Endothelial cell of umbilical vein (primary cell): ENCODE measurements around the gene GUCA2B. TPM values are rescaled to one million over a fixed set of nuclear protein-coding genes. Genes with fewer than 3 reads are reported as not detected.

Experiments used
- BruUV-seq: library from RNA; stranded (reverse); fragments of 400-500 nt; replicated peaks from 2 replicates; lab custom pipeline; 2021; lab: Mats Ljungman, UMichigan
- CTCF ChIA-PET: fragments of 300-600, 350-600 bp; sonication (Branson Sonifier 250); formaldehyde crosslinking; loops from one replicate; lab custom pipeline; 2021; ENCODE audit warnings: antibody characterized with exemption, inconsistent platforms; lab: Charles Lee
- POLR2A ChIA-PET: fragments of 300-600, 350-600 bp; sonication (Branson Sonifier 250); formaldehyde crosslinking; loops from one replicate; lab custom pipeline; 2021; ENCODE audit warnings: antibody characterized with exemption, inconsistent platforms; lab: Charles Lee
- DNase-seq: peaks from one replicate; pipeline ENCODE4 v3.0.0-alpha.2; 2011; ENCODE audit warnings: low read depth, low spot score
- FAIRE-seq: peaks from 2 replicates; lab custom pipeline; 2011; peaks lifted over from hg19 to GRCh38; lab: Jason Lieb, UNC
- H2AFZ ChIP-seq: 2 replicates; pipeline ENCODE4 v1.6.0; 2012; ENCODE audit warnings: low read depth, low read length, control low read depth, inconsistent platforms
- H3K27ac ChIP-seq: 2 replicates; pipeline ENCODE4 v1.5.1; 2011; ENCODE audit warnings: low read depth, mild to moderate bottlenecking, control low read depth, low read length, moderate library complexity; ENCODE audit not compliant: insufficient read depth
- H3K27me3 ChIP-seq, 2 experiments: 2 replicates each; pipeline versions ENCODE4 v1.6.0 to v1.6.1; 2011; ENCODE audit warnings: low read length in 2 of 2, mixed read lengths in 1 of 2; ENCODE audit not compliant: control insufficient read depth in 2 of 2, insufficient read depth in 2 of 2
- H3K36me3 ChIP-seq, 2 experiments: 2 replicates in 1 of 2; 3 replicates in 1 of 2; pipeline ENCODE4 v1.5.1; 2011; ENCODE audit warnings: low read length in 2 of 2, mild to moderate bottlenecking in 1 of 2, moderate library complexity in 1 of 2; ENCODE audit not compliant: control insufficient read depth in 2 of 2, insufficient read depth in 2 of 2; ENCODE audit errors: extremely low read depth in 1 of 2
- H3K4me1 ChIP-seq: 3 replicates; pipeline ENCODE4 v1.5.1; 2011; ENCODE audit warnings: mild to moderate bottlenecking, low read length; ENCODE audit not compliant: control insufficient read depth, insufficient read depth; ENCODE audit errors: extremely low read depth
- H3K4me2 ChIP-seq: 2 replicates; pipeline ENCODE4 v1.6.1; 2011; ENCODE audit warnings: low read length, control low read depth, mixed read lengths; ENCODE audit not compliant: insufficient read depth
- H3K4me3 ChIP-seq, 3 experiments: fragments of 200-600 bp in 1 of 3; sonication (generic), shearing (Covaris generic) in 1 of 3; replicated peaks in 1 of 3; 2 replicates each; pipeline ENCODE4 v1.5.1; 2011 to 2016; ENCODE audit warnings: control low read depth in 3 of 3, low read length in 3 of 3, mild to moderate bottlenecking in 2 of 3, inconsistent platforms in 1 of 3, low read depth in 1 of 3, moderate library complexity in 1 of 3; ENCODE audit not compliant: insufficient read depth in 1 of 3
- H3K79me2 ChIP-seq: 2 replicates; pipeline ENCODE4 v1.6.0; 2012; ENCODE audit warnings: low read length, inconsistent platforms; ENCODE audit not compliant: control insufficient read depth, insufficient read depth
- H3K9ac ChIP-seq: replicated peaks from 2 replicates; pipeline ENCODE3; 2011; ENCODE audit warnings: low read length, control low read depth; ENCODE audit not compliant: insufficient read depth; ENCODE audit errors: extremely low read depth
- H3K9me1 ChIP-seq: replicated peaks from 3 replicates; pipeline ENCODE4 v1.6.0; 2011; ENCODE audit warnings: mild to moderate bottlenecking, low read length; ENCODE audit not compliant: control insufficient read depth, insufficient read depth; ENCODE audit errors: extremely low read depth
- H3K9me3 ChIP-seq: replicated peaks from 2 replicates; pipeline ENCODE4 v1.5.1; 2012; ENCODE audit warnings: low read length, inconsistent platforms; ENCODE audit not compliant: control insufficient read depth, insufficient read depth
- H4K20me1 ChIP-seq: replicated peaks from 2 replicates; pipeline ENCODE3; 2011; ENCODE audit warnings: mild to moderate bottlenecking, low read length; ENCODE audit not compliant: control insufficient read depth, insufficient read depth; ENCODE audit errors: extremely low read depth
- EZH2 ChIP-seq: IDR thresholded peaks from 2 replicates; pipeline ENCODE4 v1.6.1; 2012; ENCODE audit warnings: borderline replicate concordance, low read depth, mild to moderate bottlenecking, moderate library complexity, low read length, inconsistent platforms; ENCODE audit not compliant: severe bottlenecking
- FOS ChIP-seq: IDR thresholded peaks from 2 replicates; pipeline ENCODE4 v1.6.1; 2011; ENCODE audit warnings: mild to moderate bottlenecking, low read length, moderate library complexity, borderline replicate concordance; ENCODE audit not compliant: insufficient read depth
- GATA2 ChIP-seq: IDR thresholded peaks from 2 replicates; pipeline ENCODE4 v1.7.0; 2011; ENCODE audit warnings: low read depth, mild to moderate bottlenecking, moderate library complexity, mixed read lengths, low read length; ENCODE audit not compliant: insufficient read length, insufficient read depth
- JUN ChIP-seq: IDR thresholded peaks from 2 replicates; pipeline ENCODE4 v1.6.1; 2011; ENCODE audit warnings: borderline replicate concordance, low read depth; ENCODE audit not compliant: insufficient read length, insufficient read depth
- MYC ChIP-seq: IDR thresholded peaks from one replicate; pipeline ENCODE4 v1.6.1; 2011; ENCODE audit warnings: mild to moderate bottlenecking, low read depth, low read length
- POLR2AphosphoS5 ChIP-seq: IDR thresholded peaks from 2 replicates; pipeline ENCODE4 v1.6.1; 2012; ENCODE audit warnings: low read depth, mild to moderate bottlenecking, control low read depth, low read length, moderate library complexity; ENCODE audit not compliant: insufficient read depth
- dilution Hi-C: fragments of 300-500 bp; cut with MboI; formaldehyde crosslinking; loops from one replicate; pipeline ENCODE4 v1.15.0; 2019; ENCODE audit warnings: low sequenced_read_pairs; ENCODE audit not compliant: extremely low pct_ligation_motif_present
- intact Hi-C: fragments of 100-400 bp; cut with micrococcal nuclease; formaldehyde crosslinking; loops from one replicate; pipeline ENCODE4 v1.10.0; 2022
- polyA plus RNA-seq, 4 experiments: library from polyadenylated mRNA; depleted of rRNA in 3 of 4; stranded (reverse) in 3 of 4; unstranded in 1 of 4; fragments of >200 nt; gene quantifications; 2 replicates each; pipeline versions ENCODE4 v1.2.1 to v1.2.3, GENCODE V29; 2011 to 2012; ENCODE audit warnings: missing spikeins in 1 of 4
- total RNA-seq: library from RNA; stranded (reverse); gene quantifications from 2 replicates; pipeline ENCODE4 v1.2.3, GENCODE V29; 2021
- TF ChIP-seq, protein P1 (sequence below), 2 donors: IDR thresholded peaks; 1 replicate in 1 of 2; 2 replicates in 1 of 2; pipeline ENCODE4 v1.5.1; 2011; ENCODE audit warnings: low read length in 2 of 2, mild to moderate bottlenecking in 2 of 2, moderate library complexity in 2 of 2, control low read depth in 1 of 2, inconsistent platforms in 1 of 2, low read depth in 1 of 2; ENCODE audit not compliant: insufficient read depth in 1 of 2; ENCODE audit errors: extremely low read depth in 1 of 2
- TF ChIP-seq, protein P2 (sequence below): IDR thresholded peaks from 2 replicates; pipeline ENCODE4 v1.6.1; 2011; ENCODE audit not compliant: insufficient read depth, insufficient read length

GUCA2B gene
- total and polyA plus RNA-seq, 2 donors (not counting 3 experiments of a cell fraction or from before 2014, with no cell fraction given), result not detected

DNA sequence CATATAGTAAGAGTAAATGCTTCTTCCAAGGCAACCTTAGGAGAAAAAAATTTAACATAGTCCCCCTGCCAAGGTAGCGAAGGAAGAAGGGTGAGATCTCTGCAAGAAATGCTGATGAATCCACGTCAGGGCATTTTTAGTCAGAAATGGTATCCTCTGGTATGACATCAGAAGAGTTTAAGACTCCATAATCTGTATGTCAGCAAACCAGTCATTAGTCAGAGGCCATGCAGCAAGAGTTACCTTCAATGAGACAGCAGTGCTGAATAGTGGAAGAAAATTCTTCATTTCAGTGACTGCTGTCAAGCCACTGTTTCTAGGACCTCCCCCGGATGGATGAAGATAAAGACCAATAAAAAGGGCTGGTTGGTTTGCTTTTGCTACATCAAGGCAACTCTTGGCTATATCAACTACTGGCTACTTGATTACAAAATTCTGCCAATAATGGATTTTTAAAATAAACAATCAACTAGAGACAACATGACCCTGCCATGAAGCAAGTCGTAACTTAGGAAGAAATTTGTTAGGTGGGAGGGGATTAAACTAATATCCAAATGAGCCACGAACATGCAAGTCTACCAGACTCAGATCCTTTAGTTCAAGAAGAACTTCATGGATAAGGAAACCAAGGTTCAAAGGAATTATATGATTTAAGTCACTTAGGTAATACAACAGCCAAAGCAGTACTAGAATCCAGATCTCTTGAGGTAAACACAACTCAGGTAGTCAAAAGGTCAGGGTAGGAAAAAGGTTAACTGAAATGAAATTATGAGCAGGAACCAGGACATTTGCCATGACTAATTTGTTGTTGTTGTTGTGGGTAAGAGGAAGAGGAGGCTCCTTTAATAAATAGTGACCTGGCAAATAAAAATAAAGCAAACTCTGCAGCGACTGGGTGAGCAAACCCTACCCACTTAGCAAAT, 37.0 kb downstream of the GUCA2B start:
- Histone ChIP-seq H3K4me1 (peaks cover 14% of the 10 kb centered on the region), H3K79me2 (no peaks in the 10 kb centered on the region), H3K4me3 (no peak overlapping the region), H3K27ac (no peak overlapping the region), H2AFZ (no peak overlapping the region), H3K9me1 (no peaks in the 10 kb centered on the region), H3K9me3 (no peaks in the 10 kb centered on the region), H4K20me1 (no peaks in the 10 kb centered on the region), H3K9ac (no peak overlapping the region), H3K27me3 (no peaks in the 10 kb centered on the region), H3K36me3 (peaks cover 2 to 3% of the 10 kb centered on the region in 2 experiments), H3K4me2 (no peak overlapping the region)
- ChIA-PET CTCF (interaction anchor here (2.7 to 5.0 kb wide), 2 partner anchors 17 kb away, joined by 14 to 38 read pairs; no protein-coding TSS in a partner anchor), POLR2A (no interaction called here)
- BruUV-seq, result no TSS peak
- FAIRE-seq (no peak), DNase-seq (no peak)
- TF ChIP-seq JUN, result no peak
- TF ChIP-seq GATA2, result no peak
- TF ChIP-seq EZH2, result no peak
- no peak for TF ChIP-seq FOS
- TF ChIP-seq POLR2AphosphoS5, result no peak
- TF ChIP-seq, protein P1, sequence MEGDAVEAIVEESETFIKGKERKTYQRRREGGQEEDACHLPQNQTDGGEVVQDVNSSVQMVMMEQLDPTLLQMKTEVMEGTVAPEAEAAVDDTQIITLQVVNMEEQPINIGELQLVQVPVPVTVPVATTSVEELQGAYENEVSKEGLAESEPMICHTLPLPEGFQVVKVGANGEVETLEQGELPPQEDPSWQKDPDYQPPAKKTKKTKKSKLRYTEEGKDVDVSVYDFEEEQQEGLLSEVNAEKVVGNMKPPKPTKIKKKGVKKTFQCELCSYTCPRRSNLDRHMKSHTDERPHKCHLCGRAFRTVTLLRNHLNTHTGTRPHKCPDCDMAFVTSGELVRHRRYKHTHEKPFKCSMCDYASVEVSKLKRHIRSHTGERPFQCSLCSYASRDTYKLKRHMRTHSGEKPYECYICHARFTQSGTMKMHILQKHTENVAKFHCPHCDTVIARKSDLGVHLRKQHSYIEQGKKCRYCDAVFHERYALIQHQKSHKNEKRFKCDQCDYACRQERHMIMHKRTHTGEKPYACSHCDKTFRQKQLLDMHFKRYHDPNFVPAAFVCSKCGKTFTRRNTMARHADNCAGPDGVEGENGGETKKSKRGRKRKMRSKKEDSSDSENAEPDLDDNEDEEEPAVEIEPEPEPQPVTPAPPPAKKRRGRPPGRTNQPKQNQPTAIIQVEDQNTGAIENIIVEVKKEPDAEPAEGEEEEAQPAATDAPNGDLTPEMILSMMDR (IDR thresholded peaks at IDR 0.05; ENCODE audit: extremely low read depth in 1 of 2, insufficient read depth in 1 of 2, low read depth in 1 of 2, low read length in 2 of 2), result no peak
- TF ChIP-seq, protein P2, sequence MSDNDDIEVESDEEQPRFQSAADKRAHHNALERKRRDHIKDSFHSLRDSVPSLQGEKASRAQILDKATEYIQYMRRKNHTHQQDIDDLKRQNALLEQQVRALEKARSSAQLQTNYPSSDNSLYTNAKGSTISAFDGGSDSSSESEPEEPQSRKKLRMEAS, result no peak
- TF ChIP-seq MYC, result no peak
- intact Hi-C loops, result no loop called here
- dilution Hi-C loops, result no loop called here
